Astrocyte of the spinal cord (primary cell): ENCODE results near the gene FYN.

Source experiments
- DNase-seq: peaks from one replicate; pipeline ENCODE4 v3.0.0; 2011; ENCODE audit warnings: low read depth, low spot score
- H3K4me3 ChIP-seq: 2 replicates; pipeline ENCODE4 v1.5.1; 2011; ENCODE audit warnings: low read depth, mild to moderate bottlenecking, low read length, moderate library complexity
- CTCF ChIP-seq: IDR thresholded peaks from 2 replicates; pipeline ENCODE4 v1.5.1; 2012; ENCODE audit warnings: low read depth, mild to moderate bottlenecking, low read length, inconsistent platforms
- in situ Hi-C: cut with HindIII; loops from 2 replicates; pipeline ENCODE4 v1.10.0; 2017; ENCODE audit warnings: low sequenced_read_pairs

FYN gene

GRCh38 chr6:111823012-111823411, 50.2 kb downstream of the FYN start:
- DNase-seq = no peak
- in situ Hi-C loops = no loop called here
- H3K4me3 ChIP-seq = no peak overlapping the region
- TF ChIP-seq CTCF = no peak

- DNase-seq = no peak
Measured at GRCh38 chr6:111819458-111819857, 53.8 kb downstream of the FYN start.

GRCh38 chr6:111818539-111819226, 54.6 kb downstream of the FYN start:
- DNase-seq = no peak
- TF ChIP-seq CTCF = no peak
- in situ Hi-C loops = no loop called here
- no peak overlapping the region for H3K4me3 ChIP-seq

More at GRCh38 chr6:111819458-111819857, 53.8 kb downstream of the FYN start:
- no peak for TF ChIP-seq CTCF
- in situ Hi-C loops = no loop called here
- no peak overlapping the region for H3K4me3 ChIP-seq

GRCh38 chr6:111817451-111818120, 55.7 kb downstream of the FYN start:
- TF ChIP-seq CTCF = no peak
- DNase-seq = no peak
- H3K4me3 ChIP-seq = no peak overlapping the region
- in situ Hi-C loops = no loop called here

DNA sequence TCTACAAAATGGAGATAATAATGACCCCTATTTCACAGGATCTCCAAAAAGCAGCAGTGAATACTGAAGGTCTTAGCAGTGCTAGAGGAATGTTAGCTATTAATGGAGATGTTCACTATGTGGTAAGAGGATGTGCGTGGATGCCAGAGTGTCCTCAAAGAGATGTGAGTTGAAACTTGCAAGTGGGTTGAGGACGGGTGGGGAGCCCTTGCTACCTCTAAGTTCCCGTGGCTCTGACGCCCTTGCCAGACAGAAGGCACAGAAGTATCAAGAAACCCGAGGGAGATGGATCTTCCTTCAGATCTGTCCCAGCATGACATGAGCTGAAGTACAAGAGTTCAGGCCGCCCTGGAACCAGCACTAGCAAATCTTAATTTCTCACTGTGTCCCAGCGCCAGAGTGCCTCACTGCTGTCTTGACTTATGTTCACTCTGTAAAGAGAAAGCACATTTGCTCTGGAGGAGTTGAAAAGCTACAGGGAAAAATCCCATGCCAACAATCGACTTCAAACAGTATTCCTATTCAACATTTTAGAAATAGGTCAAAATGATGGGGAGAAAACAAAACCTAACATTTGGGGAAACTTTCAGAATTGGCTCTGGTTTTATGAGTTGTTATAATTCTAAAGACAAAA, 59.5 kb downstream of the FYN start:
- in situ Hi-C loops = no loop called here
- DNase-seq = no peak
- H3K4me3 ChIP-seq = no peak overlapping the region
- no peak for TF ChIP-seq CTCF

DNA sequence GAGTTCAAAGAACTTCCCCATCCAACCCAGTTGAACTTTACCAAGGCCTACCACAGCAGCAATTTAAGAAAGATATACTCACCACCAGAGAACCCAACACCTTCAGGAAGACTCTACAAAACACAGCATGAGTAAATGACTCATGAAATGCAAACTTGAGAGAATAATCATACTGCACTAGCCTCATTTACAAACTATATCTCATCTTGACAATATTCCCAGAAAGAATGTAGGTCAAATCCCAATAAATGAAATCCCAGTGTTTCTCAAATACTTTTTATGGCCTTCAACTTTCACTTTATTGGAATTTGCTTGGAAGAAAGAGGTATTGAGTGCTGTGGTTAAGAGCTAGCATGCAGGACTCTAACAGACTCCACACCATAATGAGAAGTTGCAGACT, 60.0 kb downstream of the FYN start:
- TF ChIP-seq CTCF = no peak
- in situ Hi-C loops = no loop called here
- no peak overlapping the region for H3K4me3 ChIP-seq
- peak; percentile 84 for DNase-seq
